Nephron (organoid): ENCODE measurements around the gene ZNF30.

ENCODE experiments used
- H3K27ac Mint-ChIP-seq, 3 experiments: 2 replicates each; pipeline ENCODE4 v1.8.0; 2020; ENCODE audit warnings: mixed read lengths in 3 of 3, mild to moderate bottlenecking in 2 of 3, moderate library complexity in 1 of 3
- H3K27me3 Mint-ChIP-seq: 2 replicates; pipeline ENCODE4 v1.8.0; 2021; ENCODE audit warnings: low read depth, mild to moderate bottlenecking, moderate library complexity, mixed read lengths
- H3K36me3 Mint-ChIP-seq: 2 replicates; pipeline ENCODE4 v1.8.0; 2020; ENCODE audit warnings: low read depth, mixed read lengths
- H3K4me1 Mint-ChIP-seq: 2 replicates; pipeline ENCODE4 v1.8.0; 2020; ENCODE audit warnings: mixed read lengths
- H3K4me3 Mint-ChIP-seq, 3 experiments: 2 replicates each; pipeline ENCODE4 v1.8.0; 2020; ENCODE audit warnings: mild to moderate bottlenecking in 3 of 3, mixed read lengths in 3 of 3, moderate library complexity in 2 of 3
- H3K9me3 Mint-ChIP-seq: 2 replicates; pipeline ENCODE4 v1.8.0; 2020; ENCODE audit warnings: mixed read lengths
- TF ChIP-seq, protein P1 (sequence below), 3 experiments: fragments of 200-600 bp; sonication (generic); IDR thresholded peaks; one replicate each; pipeline ENCODE4 v1.5.0; 2021; ENCODE audit warnings: antibody characterized with exemption in 3 of 3; ENCODE audit not compliant: unreplicated experiment in 3 of 3

ZNF30 gene

DNA sequence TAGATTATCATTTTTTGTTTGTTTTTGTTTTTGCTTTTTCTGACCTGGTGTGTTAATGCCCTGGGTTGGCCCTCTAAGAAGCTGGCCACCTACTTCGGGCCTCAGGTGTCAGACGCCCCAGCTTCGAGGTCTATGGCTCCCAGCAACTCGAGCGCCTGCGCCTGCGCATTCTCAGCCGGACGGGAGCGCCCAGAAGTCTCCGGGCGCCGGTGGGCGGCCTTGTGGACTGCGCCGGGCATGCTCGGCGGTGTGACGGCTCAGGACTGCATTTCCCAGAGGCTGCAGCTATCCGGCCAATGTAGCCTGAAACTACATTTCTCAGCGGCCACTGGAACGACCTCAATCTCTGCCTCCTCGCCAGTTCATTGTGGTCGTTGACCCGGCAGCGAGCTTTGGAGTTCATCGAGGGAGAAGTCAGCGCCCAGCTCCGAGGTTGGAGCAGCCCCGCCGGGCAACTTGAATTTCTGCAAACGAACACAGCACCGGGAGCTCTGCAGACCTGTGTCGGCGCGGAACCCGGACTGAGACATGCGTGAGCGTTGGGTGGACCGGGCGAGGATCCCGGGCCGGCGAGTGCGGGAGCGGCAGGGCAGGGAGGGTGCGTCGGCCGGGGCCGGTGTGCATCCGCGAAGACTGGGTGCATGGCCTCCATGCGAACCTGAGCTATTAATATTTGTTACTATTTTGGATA lies at the start of gene ZNF30:
Gene ZNF30 (plus strand): TSS at position 219 of the 691 bp plus-strand sequence. CDS start 3,045 bp downstream, outside the sequence.
- peaks cover 16% of the 10 kb centered on the region for H3K9me3 Mint-ChIP-seq
- peaks cover 15% of the 10 kb centered on the region for H3K4me1 Mint-ChIP-seq
- H3K36me3 Mint-ChIP-seq: peaks cover 23% of the 10 kb centered on the region
- H3K27ac Mint-ChIP-seq: peak within 1 kb of the TSS; percentile 90 to 97 (median 93)
- H3K27me3 Mint-ChIP-seq: no peaks in the 10 kb centered on the region
- H3K4me3 Mint-ChIP-seq: peak within 1 kb of the TSS; percentile 98 to 99 (median 99)
- TF ChIP-seq, protein P1, sequence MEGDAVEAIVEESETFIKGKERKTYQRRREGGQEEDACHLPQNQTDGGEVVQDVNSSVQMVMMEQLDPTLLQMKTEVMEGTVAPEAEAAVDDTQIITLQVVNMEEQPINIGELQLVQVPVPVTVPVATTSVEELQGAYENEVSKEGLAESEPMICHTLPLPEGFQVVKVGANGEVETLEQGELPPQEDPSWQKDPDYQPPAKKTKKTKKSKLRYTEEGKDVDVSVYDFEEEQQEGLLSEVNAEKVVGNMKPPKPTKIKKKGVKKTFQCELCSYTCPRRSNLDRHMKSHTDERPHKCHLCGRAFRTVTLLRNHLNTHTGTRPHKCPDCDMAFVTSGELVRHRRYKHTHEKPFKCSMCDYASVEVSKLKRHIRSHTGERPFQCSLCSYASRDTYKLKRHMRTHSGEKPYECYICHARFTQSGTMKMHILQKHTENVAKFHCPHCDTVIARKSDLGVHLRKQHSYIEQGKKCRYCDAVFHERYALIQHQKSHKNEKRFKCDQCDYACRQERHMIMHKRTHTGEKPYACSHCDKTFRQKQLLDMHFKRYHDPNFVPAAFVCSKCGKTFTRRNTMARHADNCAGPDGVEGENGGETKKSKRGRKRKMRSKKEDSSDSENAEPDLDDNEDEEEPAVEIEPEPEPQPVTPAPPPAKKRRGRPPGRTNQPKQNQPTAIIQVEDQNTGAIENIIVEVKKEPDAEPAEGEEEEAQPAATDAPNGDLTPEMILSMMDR (IDR thresholded peaks at IDR 0.05; ENCODE audit: unreplicated experiment in 3 of 3): no peak

DNA sequence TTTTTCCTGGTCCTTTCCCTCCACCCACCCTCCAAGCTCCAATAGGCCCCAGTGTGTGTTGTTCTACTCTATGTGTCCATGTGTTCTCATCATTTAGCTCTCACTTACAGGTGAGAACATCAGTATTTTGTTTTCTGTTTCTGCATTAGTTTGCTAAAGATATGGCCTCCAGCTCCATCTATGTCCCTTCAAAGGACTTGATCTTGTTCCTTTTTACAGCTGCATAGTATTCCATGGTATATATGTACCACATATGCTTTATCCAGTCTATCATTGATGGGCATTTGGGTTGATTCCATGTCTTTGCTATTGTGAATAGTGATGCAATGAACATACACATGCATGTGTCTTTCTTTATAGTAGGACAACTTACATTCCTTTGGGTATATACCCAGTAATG lies 47.1 kb upstream of the ZNF30 start:
- Mint-ChIP-seq H3K27me3 (peaks cover 5% of the 10 kb centered on the region), H3K4me1 (no peaks in the 10 kb centered on the region), H3K4me3 (no peak overlapping the region), H3K36me3 (no peaks in the 10 kb centered on the region), H3K9me3 (peaks cover 10% of the 10 kb centered on the region), H3K27ac (no peak overlapping the region)
- TF ChIP-seq, protein P1 (IDR thresholded peaks at IDR 0.05; ENCODE audit: unreplicated experiment in 3 of 3): no peak

DNA sequence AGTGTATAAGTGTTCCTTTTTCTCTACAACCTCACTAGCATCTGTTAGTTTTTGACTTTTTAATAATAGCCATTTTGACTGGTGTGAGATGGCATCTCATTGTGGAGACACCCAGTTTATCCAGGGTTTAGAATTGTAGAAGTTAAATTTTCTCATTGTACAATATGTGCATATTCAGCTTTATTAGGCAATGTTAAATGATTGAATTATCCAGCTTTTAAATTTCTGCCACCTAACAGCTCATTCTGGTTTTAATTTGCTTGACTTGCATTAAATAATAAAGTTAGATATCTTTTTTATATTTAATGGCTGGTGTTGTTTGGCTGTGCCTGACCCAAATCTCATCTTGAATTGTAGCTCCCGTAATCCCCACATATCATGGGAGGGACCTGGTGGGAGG lies 46.7 kb upstream of the ZNF30 start:
- TF ChIP-seq, protein P1 (IDR thresholded peaks at IDR 0.05; ENCODE audit: unreplicated experiment in 3 of 3): no peak
- Mint-ChIP-seq H3K4me3 (no peak overlapping the region), H3K27me3 (peaks cover under 1% of the 10 kb centered on the region), H3K27ac (no peak overlapping the region), H3K36me3 (no peaks in the 10 kb centered on the region), H3K4me1 (no peaks in the 10 kb centered on the region), H3K9me3 (peaks cover 14% of the 10 kb centered on the region)

DNA sequence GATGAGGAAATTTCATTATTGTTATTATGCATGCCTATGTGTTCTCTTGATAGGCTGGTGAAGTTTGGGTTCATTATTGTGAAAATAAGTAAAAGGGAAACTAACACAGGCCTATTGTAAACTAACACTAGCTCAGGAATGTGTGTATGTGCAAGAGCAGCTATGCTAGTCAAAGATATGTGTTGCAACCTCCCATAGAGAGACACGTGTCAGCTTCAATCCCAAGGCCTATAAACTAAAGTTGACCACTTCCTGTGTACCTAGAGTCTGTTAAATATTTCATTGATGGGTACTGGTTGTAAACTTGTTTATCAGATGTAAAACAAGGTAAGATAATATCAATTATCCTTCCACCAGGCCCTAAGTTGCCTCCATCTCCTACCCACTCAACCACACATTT lies 44.7 kb upstream of the ZNF30 start:
- Mint-ChIP-seq H3K27me3 (no peaks in the 10 kb centered on the region), H3K4me3 (no peak overlapping the region), H3K4me1 (no peaks in the 10 kb centered on the region), H3K27ac (no peak overlapping the region), H3K36me3 (no peaks in the 10 kb centered on the region), H3K9me3 (peaks cover 26% of the 10 kb centered on the region)
- TF ChIP-seq, protein P1 (IDR thresholded peaks at IDR 0.05; ENCODE audit: unreplicated experiment in 3 of 3): no peak

DNA sequence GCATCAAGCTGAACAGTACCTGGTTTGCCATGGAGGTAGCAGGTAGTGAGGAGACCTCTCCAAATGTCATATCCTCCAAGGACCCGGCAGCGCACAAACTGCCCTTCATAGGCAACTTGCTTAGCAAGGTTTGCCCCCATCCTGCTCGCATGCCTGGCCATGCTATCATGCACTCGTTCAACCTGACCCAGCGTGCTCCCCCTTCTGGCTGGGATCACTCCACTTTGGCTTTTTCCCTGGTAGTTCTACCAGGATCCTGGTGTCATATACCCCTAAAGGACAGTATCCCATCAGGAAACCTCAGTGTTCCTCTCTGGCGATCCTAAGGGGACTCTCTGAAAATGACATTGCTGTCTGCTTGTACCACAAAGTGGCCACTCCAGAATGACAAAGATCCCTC lies 38.6 kb upstream of the ZNF30 start:
- no peaks in the 10 kb centered on the region for H3K4me1 Mint-ChIP-seq

More for the DNA sequence above, 38.6 kb upstream of the ZNF30 start:
- Mint-ChIP-seq H3K27me3 (peaks cover 4% of the 10 kb centered on the region), H3K36me3 (no peaks in the 10 kb centered on the region), H3K4me3 (no peak overlapping the region), H3K27ac (no peak overlapping the region), H3K9me3 (peaks cover 31% of the 10 kb centered on the region)
- TF ChIP-seq, protein P1 (IDR thresholded peaks at IDR 0.05; ENCODE audit: unreplicated experiment in 3 of 3): no peak
